ENCODE data around the gene TAF11L2. TPM values are rescaled to one million over a fixed set of nuclear protein-coding genes. Genes with fewer than 3 reads are reported as not detected.
"Not testable (repeated sequence)": the region's sequence is repeated elsewhere in the genome, so short reads cannot be mapped to it uniquely, and the experiment has no call there.

Gene TAF11L2
- not detected in 2 replicates for polyA plus RNA-seq (2012; rRNA removed)
- polyA plus RNA-seq (2012; cell fraction: cytosol; rRNA removed), result not detected in 2 replicates
- not detected in 2 replicates for polyA plus RNA-seq (2012; cell fraction: nucleus; rRNA removed)

DNA sequence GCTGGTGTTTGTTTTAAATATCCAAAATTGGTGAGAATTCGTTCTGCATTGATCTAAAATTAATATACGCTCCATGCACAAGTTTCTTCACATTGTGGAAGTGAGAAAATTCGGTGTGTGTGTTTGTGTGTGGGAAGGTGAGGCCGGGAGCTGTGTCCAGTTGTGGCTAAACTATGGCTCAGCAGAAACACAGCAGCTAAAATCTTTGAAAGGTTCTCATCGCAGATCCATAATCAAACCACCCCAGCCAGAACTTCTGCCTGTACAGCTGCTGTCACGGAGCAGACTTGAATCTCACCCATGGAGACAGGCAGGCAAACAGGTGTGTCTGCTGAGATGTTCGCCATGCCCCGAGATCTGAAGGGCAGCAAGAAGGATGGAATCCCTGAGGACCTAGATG lies at the start of gene TAF11L2:
Gene TAF11L2 (plus strand): TSS at position 301 of the 400 bp plus-strand sequence.
- H3K9ac ChIP-seq; H3K4me1 ChIP-seq (ENCODE audit: control insufficient read depth in 1 of 2, insufficient read depth in 2 of 2, low read depth in 1 of 2, low read length in 1 of 2); H3K9me3 ChIP-seq; CTCF ChIA-PET; H3K27me3 ChIP-seq (ENCODE audit: insufficient read depth); H4K20me1 ChIP-seq (ENCODE audit: insufficient read depth); H2AFZ ChIP-seq (ENCODE audit: low read depth); H3K9me2 ChIP-seq; H3F3A ChIP-seq (replicated peaks; ENCODE audit: insufficient read depth); H3K4me3 ChIP-seq (ENCODE audit: low read depth in 2 of 2, low read length in 1 of 2); H3K4me2 ChIP-seq; H3K36me3 ChIP-seq (replicated peaks in 1 of 2; ENCODE audit: control insufficient read depth in 1 of 2, insufficient read depth in 2 of 2, low read length in 1 of 2); POLR2A ChIA-PET; DNase-seq; H3K79me2 ChIP-seq (ENCODE audit: insufficient read depth); H3K27ac ChIP-seq (ENCODE audit: low read depth in 2 of 2, low read length in 1 of 2): not testable (repeated sequence)
- WGBS (ENCODE audit: low lambda C conversion rate), result 41% methylated on average over 8 of the region's 8 CpGs

DNA sequence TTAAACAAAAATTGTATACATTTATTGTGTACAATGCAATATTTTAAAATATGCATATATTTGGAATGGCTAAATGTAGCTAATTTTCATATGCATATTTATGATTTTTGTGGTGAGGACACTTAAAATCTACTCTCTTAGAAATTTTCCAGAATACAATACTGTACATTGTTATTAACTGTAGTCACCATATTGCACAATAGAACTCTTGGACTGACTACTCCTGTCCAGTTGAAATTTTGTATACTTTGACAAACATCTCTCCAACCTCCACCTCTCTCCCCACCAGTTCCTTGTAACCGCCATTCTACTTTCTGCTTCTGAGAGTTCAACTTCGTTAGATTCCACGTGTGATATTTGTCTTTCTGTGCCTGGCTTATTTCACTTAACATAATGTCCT lies 49.2 kb upstream of the TAF11L2 start:
- Histone ChIP-seq H3K9me2 (no peaks in the 10 kb centered on the region), H2AFZ (ENCODE audit: low read depth) (no peak overlapping the region), H3K4me3 (ENCODE audit: low read depth in 2 of 2, low read length in 1 of 2) (no peak overlapping the region), H3K4me1 (ENCODE audit: control insufficient read depth in 1 of 2, insufficient read depth in 2 of 2, low read depth in 1 of 2, low read length in 1 of 2) (no peaks in the 10 kb centered on the region; a peak in 1 of 4 replicates), H3K36me3 (replicated peaks in 1 of 2; ENCODE audit: control insufficient read depth in 1 of 2, insufficient read depth in 2 of 2, low read length in 1 of 2) (no peaks in the 10 kb centered on the region), H3K9ac (no peak overlapping the region), H3K27me3 (ENCODE audit: insufficient read depth) (no peaks in the 10 kb centered on the region), H3F3A (replicated peaks; ENCODE audit: insufficient read depth) (no peaks in the 10 kb centered on the region), H3K9me3 (no peaks in the 10 kb centered on the region), H3K4me2 (no peak overlapping the region), H3K79me2 (ENCODE audit: insufficient read depth) (no peaks in the 10 kb centered on the region), H3K27ac (ENCODE audit: low read depth in 2 of 2, low read length in 1 of 2) (no peak overlapping the region), H4K20me1 (ENCODE audit: insufficient read depth) (no peaks in the 10 kb centered on the region)
- WGBS (ENCODE audit: low lambda C conversion rate), result 70% methylated on average over 3 of the region's 3 CpGs
- no peak for DNase-seq
- ChIA-PET CTCF (no interaction called here), POLR2A (interaction anchor here (0.7 kb wide), 1 partner anchor 72 kb away, joined by 3 read pairs; no protein-coding TSS in a partner anchor)
- TF ChIP-seq, protein P1, sequence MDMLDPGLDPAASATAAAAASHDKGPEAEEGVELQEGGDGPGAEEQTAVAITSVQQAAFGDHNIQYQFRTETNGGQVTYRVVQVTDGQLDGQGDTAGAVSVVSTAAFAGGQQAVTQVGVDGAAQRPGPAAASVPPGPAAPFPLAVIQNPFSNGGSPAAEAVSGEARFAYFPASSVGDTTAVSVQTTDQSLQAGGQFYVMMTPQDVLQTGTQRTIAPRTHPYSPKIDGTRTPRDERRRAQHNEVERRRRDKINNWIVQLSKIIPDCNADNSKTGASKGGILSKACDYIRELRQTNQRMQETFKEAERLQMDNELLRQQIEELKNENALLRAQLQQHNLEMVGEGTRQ (IDR thresholded peaks at IDR 0.05; ENCODE audit: borderline replicate concordance, low read depth, low read length), result no peak
- TF ChIP-seq TCF12 (IDR thresholded peaks at IDR 0.05), result no peak
- TF ChIP-seq GABPA (IDR thresholded peaks at IDR 0.05; ENCODE audit: low read depth), result no peak
- no peak for TF ChIP-seq RCOR1 (IDR thresholded peaks at IDR 0.05; ENCODE audit: low read length)
- TF ChIP-seq, protein P2, sequence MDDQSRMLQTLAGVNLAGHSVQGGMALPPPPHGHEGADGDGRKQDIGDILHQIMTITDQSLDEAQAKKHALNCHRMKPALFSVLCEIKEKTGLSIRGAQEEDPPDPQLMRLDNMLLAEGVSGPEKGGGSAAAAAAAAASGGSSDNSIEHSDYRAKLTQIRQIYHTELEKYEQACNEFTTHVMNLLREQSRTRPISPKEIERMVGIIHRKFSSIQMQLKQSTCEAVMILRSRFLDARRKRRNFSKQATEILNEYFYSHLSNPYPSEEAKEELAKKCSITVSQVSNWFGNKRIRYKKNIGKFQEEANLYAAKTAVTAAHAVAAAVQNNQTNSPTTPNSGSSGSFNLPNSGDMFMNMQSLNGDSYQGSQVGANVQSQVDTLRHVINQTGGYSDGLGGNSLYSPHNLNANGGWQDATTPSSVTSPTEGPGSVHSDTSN (IDR thresholded peaks at IDR 0.05), result no peak
- TF ChIP-seq, protein P3, sequence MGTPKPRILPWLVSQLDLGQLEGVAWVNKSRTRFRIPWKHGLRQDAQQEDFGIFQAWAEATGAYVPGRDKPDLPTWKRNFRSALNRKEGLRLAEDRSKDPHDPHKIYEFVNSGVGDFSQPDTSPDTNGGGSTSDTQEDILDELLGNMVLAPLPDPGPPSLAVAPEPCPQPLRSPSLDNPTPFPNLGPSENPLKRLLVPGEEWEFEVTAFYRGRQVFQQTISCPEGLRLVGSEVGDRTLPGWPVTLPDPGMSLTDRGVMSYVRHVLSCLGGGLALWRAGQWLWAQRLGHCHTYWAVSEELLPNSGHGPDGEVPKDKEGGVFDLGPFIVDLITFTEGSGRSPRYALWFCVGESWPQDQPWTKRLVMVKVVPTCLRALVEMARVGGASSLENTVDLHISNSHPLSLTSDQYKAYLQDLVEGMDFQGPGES (IDR thresholded peaks at IDR 0.05; ENCODE audit: low read depth, low read length), result no peak
- no peak for TF ChIP-seq RXRA (IDR thresholded peaks at IDR 0.05; ENCODE audit: borderline replicate concordance, low read depth)
- no peak for TF ChIP-seq ELF1 (IDR thresholded peaks at IDR 0.05)

DNA sequence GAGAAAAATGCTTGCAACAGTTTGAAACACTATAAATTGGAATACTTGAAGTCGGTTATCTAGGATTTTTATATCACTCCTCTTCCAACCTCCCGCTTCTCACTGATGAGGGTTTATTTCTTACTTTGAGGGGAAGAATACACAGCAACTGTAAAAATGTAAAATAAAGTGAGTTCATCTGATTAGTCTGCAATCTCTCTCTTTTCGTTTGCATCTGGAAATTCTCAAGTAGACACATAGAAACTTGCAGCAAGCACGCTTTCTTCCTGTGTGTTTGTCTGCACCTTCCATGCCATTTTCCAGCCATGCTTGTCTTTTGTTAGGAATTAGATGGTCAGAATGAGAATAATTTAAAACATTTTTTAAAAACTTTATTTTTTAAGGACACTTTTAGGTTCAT lies 45.1 kb upstream of the TAF11L2 start:
- Histone ChIP-seq H3K27me3 (ENCODE audit: insufficient read depth) (no peaks in the 10 kb centered on the region), H3K4me3 (ENCODE audit: low read depth in 2 of 2, low read length in 1 of 2) (no peak overlapping the region), H3K36me3 (replicated peaks in 1 of 2; ENCODE audit: control insufficient read depth in 1 of 2, insufficient read depth in 2 of 2, low read length in 1 of 2) (no peaks in the 10 kb centered on the region), H3K27ac (ENCODE audit: low read depth in 2 of 2, low read length in 1 of 2) (no peak overlapping the region), H3K9ac (no peak overlapping the region), H3K4me1 (ENCODE audit: control insufficient read depth in 1 of 2, insufficient read depth in 2 of 2, low read depth in 1 of 2, low read length in 1 of 2) (no peaks in the 10 kb centered on the region), H3K4me2 (no peak overlapping the region), H3K9me2 (no peaks in the 10 kb centered on the region), H3K79me2 (ENCODE audit: insufficient read depth) (no peaks in the 10 kb centered on the region), H4K20me1 (ENCODE audit: insufficient read depth) (no peaks in the 10 kb centered on the region), H2AFZ (ENCODE audit: low read depth) (no peak overlapping the region), H3K9me3 (no peaks in the 10 kb centered on the region), H3F3A (replicated peaks; ENCODE audit: insufficient read depth) (no peaks in the 10 kb centered on the region)
- ChIA-PET CTCF (no interaction called here), POLR2A (no interaction called here)
- no peak for DNase-seq
- WGBS (ENCODE audit: low lambda C conversion rate), result 52% methylated on average over 4 of the region's 4 CpGs
- no peak for TF ChIP-seq EP300 (IDR thresholded peaks at IDR 0.05; ENCODE audit: borderline replicate concordance in 1 of 2, low read depth in 1 of 2, low read length in 1 of 2)
- TF ChIP-seq RFX5 (IDR thresholded peaks at IDR 0.05; ENCODE audit: low read length), result no peak
- TF ChIP-seq CHD2 (IDR thresholded peaks at IDR 0.05; ENCODE audit: low read length, partially characterized antibody), result no peak
- no peak for TF ChIP-seq FOXM1 (IDR thresholded peaks at IDR 0.05; ENCODE audit: low read depth)
- TF ChIP-seq RXRA (IDR thresholded peaks at IDR 0.05; ENCODE audit: borderline replicate concordance, low read depth), result no peak
- no peak for TF ChIP-seq EZH2phosphoT487 (IDR thresholded peaks at IDR 0.05; ENCODE audit: borderline replicate concordance, low read depth)
- no peak for TF ChIP-seq TAF1 (IDR thresholded peaks at IDR 0.05; ENCODE audit: borderline replicate concordance, low read depth, low read length)
- TF ChIP-seq JUND (IDR thresholded peaks at IDR 0.05), result no peak
- TF ChIP-seq NFIC (IDR thresholded peaks at IDR 0.05; ENCODE audit: borderline replicate concordance), result no peak
- TF ChIP-seq RCOR1 (IDR thresholded peaks at IDR 0.05; ENCODE audit: low read length), result no peak
- TF ChIP-seq NRF1 (IDR thresholded peaks at IDR 0.05; ENCODE audit: low read depth, low read length), result no peak
- TF ChIP-seq SIN3A (IDR thresholded peaks at IDR 0.05; ENCODE audit: borderline replicate concordance, low read depth, low read length), result no peak
- TF ChIP-seq, protein P4, sequence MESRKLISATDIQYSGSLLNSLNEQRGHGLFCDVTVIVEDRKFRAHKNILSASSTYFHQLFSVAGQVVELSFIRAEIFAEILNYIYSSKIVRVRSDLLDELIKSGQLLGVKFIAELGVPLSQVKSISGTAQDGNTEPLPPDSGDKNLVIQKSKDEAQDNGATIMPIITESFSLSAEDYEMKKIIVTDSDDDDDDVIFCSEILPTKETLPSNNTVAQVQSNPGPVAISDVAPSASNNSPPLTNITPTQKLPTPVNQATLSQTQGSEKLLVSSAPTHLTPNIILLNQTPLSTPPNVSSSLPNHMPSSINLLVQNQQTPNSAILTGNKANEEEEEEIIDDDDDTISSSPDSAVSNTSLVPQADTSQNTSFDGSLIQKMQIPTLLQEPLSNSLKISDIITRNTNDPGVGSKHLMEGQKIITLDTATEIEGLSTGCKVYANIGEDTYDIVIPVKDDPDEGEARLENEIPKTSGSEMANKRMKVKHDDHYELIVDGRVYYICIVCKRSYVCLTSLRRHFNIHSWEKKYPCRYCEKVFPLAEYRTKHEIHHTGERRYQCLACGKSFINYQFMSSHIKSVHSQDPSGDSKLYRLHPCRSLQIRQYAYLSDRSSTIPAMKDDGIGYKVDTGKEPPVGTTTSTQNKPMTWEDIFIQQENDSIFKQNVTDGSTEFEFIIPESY (IDR thresholded peaks at IDR 0.05; ENCODE audit: borderline replicate concordance, low read depth), result no peak

All from SK-N-SH (cell line).